ENCODE measurements around the gene RALA. TPM values are rescaled to one million over a fixed set of nuclear protein-coding genes. Genes with fewer than 3 reads are reported as not detected.
A peak's percentile ranks its signal among the peaks of the same experiment; 100 is the strongest.
"Not testable (repeated sequence)": the region's sequence is repeated elsewhere in the genome, so short reads cannot be mapped to it uniquely, and the experiment has no call there.

RALA gene
- total and polyA plus RNA-seq, 2 donors, result 11.6 to 38.2 TPM

DNA sequence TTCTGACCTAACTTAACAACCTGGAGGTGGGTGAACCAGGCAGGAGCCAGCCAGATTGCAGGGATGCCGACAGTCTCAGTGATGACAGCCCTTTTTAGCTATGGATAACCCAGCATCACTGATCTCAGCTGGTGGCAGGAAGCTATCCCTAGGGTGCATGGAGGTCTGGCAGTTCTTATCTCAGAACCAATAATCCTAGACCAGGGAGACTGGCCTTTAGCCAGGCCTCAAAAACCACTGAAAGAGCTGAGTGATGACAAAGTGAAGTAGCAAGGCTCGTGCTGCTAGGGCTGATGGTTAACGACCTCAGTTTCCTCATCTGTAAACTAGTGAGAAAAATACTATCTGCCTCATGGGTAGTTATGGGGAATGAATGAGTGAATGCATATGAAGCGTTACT is 112.5 kb downstream of the RALA start:
- WGBS, result 61% methylated on average over 4 of the region's 4 CpGs

DNA sequence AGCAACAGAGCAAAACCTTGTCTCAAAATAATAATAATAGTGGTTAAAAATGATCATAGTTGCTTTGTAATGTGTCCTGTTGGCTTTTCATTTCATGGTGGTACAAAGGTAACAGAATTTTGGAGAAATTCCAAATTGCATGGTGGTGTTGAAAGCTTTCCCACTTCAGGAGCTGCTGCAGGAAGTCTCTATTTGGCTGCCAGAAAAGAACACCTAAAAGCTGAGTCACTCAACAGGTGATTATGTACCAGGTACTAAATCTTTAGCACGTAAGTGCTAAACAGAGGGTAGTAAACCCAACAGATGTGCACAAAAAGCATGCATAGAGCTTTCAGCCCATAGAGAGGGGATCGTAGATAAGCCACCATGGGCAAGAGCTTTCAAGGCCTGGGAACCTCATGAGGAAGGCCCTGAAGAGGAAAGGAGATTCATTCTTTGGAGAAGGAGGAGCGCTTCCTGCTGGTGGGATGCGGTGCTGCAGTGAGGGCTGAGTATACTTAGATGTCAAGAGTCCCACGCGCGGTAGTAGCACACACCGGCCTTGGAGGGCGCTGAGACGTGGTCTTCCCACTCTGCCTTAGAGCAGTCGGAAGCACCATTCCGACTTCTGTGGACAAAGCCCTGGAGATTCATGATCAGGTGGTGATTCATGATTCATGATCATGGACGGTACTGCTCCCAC is 118.7 kb downstream of the RALA start:
- Histone ChIP-seq H3K9me3 (ENCODE audit: control insufficient read depth in 2 of 2, insufficient read depth in 1 of 2, low read length in 1 of 2) (no peaks in the 10 kb centered on the region), H3K27ac (ENCODE audit: low read depth in 1 of 2, low read length in 1 of 2) (no peak overlapping the region), H3K36me3 (ENCODE audit: control insufficient read depth in 2 of 2, insufficient read depth in 2 of 2, low read length in 1 of 2) (peaks cover 2 to 3% of the 10 kb centered on the region in 2 donors), H3K27me3 (ENCODE audit: control insufficient read depth in 2 of 2, insufficient read depth in 1 of 2, low read length in 1 of 2) (no peaks in the 10 kb centered on the region), H3K4me3 (ENCODE audit: low read length in 2 of 2) (no peak overlapping the region), H3K4me1 (ENCODE audit: control insufficient read depth in 2 of 2, insufficient read depth in 2 of 2, low read length in 2 of 2) (peaks cover 0 to under 1% of the 10 kb centered on the region in 2 donors)
- DNase-seq (ENCODE audit: low read depth in 6 of 9, low spot score in 9 of 9), result peak in 1 of 9 donors; percentile 38
- WGBS, result 97% methylated on average over 13 of the region's 13 CpGs

More for the DNA sequence above, 112.5 kb downstream of the RALA start:
- no peaks in the 10 kb centered on the region for H3K27me3 ChIP-seq (ENCODE audit: control insufficient read depth in 2 of 2, insufficient read depth in 1 of 2, low read length in 1 of 2)
- H3K27ac ChIP-seq (ENCODE audit: low read depth in 1 of 2, low read length in 1 of 2), result no peak overlapping the region
- H3K4me1 ChIP-seq (ENCODE audit: control insufficient read depth in 2 of 2, insufficient read depth in 2 of 2, low read length in 2 of 2), result peaks cover 10 to 22% of the 10 kb centered on the region in 2 donors
- no peak for DNase-seq (ENCODE audit: low read depth in 6 of 9, low spot score in 9 of 9)
- no peaks in the 10 kb centered on the region for H3K36me3 ChIP-seq (ENCODE audit: control insufficient read depth in 2 of 2, insufficient read depth in 2 of 2, low read length in 1 of 2)
- no peaks in the 10 kb centered on the region for H3K9me3 ChIP-seq (ENCODE audit: control insufficient read depth in 2 of 2, insufficient read depth in 1 of 2, low read length in 1 of 2)
- no peak overlapping the region for H3K4me3 ChIP-seq (ENCODE audit: low read length in 2 of 2)

DNA sequence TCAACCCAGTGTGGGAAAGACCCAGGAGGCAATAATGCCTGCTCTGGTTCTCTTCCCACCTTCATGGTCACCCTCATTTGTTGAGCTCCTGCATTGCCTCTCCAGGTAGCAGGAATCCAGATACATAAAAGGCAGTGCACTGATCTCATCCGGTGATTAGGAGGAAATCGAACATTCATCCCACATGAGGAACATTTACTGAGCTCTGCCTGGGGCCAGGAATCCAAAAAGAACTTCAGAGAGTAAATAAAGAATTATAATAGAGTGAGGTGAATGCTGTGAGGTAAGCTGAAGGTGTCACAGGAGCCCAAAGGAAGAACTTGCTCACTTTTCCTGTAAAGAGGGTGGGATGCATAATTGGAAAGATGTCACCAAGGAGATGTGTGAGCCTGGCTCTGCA is 121.2 kb downstream of the RALA start:
- no peak overlapping the region for H3K4me3 ChIP-seq (ENCODE audit: low read length in 2 of 2)
- WGBS, result over 99% methylated on average over 2 of the region's 2 CpGs
- no peaks in the 10 kb centered on the region for H3K4me1 ChIP-seq (ENCODE audit: control insufficient read depth in 2 of 2, insufficient read depth in 2 of 2, low read length in 2 of 2)
- no peak overlapping the region for H3K27ac ChIP-seq (ENCODE audit: low read depth in 1 of 2, low read length in 1 of 2)
- H3K9me3 ChIP-seq (ENCODE audit: control insufficient read depth in 2 of 2, insufficient read depth in 1 of 2, low read length in 1 of 2), result no peaks in the 10 kb centered on the region
- no peaks in the 10 kb centered on the region for H3K27me3 ChIP-seq (ENCODE audit: control insufficient read depth in 2 of 2, insufficient read depth in 1 of 2, low read length in 1 of 2)
- DNase-seq (ENCODE audit: low read depth in 6 of 9, low spot score in 9 of 9), result no peak
- H3K36me3 ChIP-seq (ENCODE audit: control insufficient read depth in 2 of 2, insufficient read depth in 2 of 2, low read length in 1 of 2), result peaks cover 2 to 3% of the 10 kb centered on the region in 2 donors

DNA sequence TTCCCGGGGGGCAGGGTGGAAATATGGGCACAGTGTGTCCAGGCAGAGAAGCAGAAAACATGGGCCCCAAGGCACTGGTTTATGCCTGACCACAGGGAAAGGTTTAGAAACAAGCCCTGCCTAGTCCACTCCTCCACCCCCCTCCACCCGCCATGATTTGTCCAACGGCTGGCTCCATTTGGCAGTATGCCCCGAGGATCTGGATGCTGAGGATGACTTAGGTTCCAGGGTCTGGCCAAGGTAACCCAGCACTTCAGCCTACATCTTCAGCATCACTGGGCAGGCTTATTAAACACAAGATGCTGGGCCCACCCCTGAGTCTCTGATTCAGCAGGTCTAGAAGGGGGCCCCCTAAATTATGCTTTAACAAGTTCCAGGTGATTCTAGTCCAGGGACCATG is 121.9 kb downstream of the RALA start:
- no peak overlapping the region for H3K27ac ChIP-seq (ENCODE audit: low read depth in 1 of 2, low read length in 1 of 2)
- no peaks in the 10 kb centered on the region for H3K9me3 ChIP-seq (ENCODE audit: control insufficient read depth in 2 of 2, insufficient read depth in 1 of 2, low read length in 1 of 2)
- 94% methylated on average over 4 of the region's 4 CpGs for WGBS
- no peak overlapping the region for H3K4me3 ChIP-seq (ENCODE audit: low read length in 2 of 2)
- H3K4me1 ChIP-seq (ENCODE audit: control insufficient read depth in 2 of 2, insufficient read depth in 2 of 2, low read length in 2 of 2), result no peaks in the 10 kb centered on the region
- no peaks in the 10 kb centered on the region for H3K27me3 ChIP-seq (ENCODE audit: control insufficient read depth in 2 of 2, insufficient read depth in 1 of 2, low read length in 1 of 2)
- DNase-seq (ENCODE audit: low read depth in 6 of 9, low spot score in 9 of 9), result no peak
- H3K36me3 ChIP-seq (ENCODE audit: control insufficient read depth in 2 of 2, insufficient read depth in 2 of 2, low read length in 1 of 2), result peaks cover 2 to 3% of the 10 kb centered on the region in 2 donors

DNA sequence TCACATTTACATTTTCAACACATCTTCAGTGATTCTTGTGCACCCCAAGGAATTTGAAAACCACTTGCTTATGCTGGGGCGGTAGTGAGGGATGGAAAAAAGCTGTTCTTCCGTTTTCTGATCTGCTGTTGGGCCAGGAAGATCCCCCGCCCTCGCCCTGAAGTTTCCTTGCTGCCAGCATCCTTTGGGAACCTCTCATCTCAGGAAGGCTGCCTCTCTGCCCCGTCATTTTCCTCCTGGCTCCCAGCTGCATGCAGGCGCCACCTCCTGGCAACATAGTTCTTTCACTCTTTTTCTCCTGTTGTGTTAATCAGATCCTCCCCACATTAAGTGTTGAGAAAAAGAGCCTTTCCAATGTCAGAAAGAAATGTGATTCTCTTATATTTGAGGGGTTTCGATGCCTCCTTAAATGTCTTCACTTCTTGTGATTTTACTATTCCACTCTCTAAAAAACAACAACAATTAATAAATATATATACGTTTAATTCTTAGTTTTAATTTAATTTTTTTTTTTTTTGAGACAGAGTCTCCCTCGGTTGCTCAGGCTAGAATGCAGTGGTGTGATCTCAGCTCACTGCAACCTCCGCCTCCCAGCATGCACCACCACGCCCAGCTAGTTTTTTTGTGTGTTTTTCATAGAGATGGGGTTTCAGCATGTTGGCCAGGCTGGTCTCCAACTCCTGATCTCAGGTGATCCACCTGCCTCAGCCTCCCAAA is 122.9 kb downstream of the RALA start:
- no peak overlapping the region for H3K27ac ChIP-seq (ENCODE audit: low read depth in 1 of 2, low read length in 1 of 2)
- no peak overlapping the region for H3K4me3 ChIP-seq (ENCODE audit: low read length in 2 of 2)
- DNase-seq (ENCODE audit: low read depth in 6 of 9, low spot score in 9 of 9), result peak in 7 of 9 donors; percentile 38 to 70 (median 45)
- no peaks in the 10 kb centered on the region for H3K9me3 ChIP-seq (ENCODE audit: control insufficient read depth in 2 of 2, insufficient read depth in 1 of 2, low read length in 1 of 2)
- no peaks in the 10 kb centered on the region for H3K4me1 ChIP-seq (ENCODE audit: control insufficient read depth in 2 of 2, insufficient read depth in 2 of 2, low read length in 2 of 2)
- 47% methylated on average over 11 of the region's 11 CpGs for WGBS
- H3K36me3 ChIP-seq (ENCODE audit: control insufficient read depth in 2 of 2, insufficient read depth in 2 of 2, low read length in 1 of 2), result peaks cover 2 to 3% of the 10 kb centered on the region in 2 donors
- H3K27me3 ChIP-seq (ENCODE audit: control insufficient read depth in 2 of 2, insufficient read depth in 1 of 2, low read length in 1 of 2), result no peaks in the 10 kb centered on the region

DNA sequence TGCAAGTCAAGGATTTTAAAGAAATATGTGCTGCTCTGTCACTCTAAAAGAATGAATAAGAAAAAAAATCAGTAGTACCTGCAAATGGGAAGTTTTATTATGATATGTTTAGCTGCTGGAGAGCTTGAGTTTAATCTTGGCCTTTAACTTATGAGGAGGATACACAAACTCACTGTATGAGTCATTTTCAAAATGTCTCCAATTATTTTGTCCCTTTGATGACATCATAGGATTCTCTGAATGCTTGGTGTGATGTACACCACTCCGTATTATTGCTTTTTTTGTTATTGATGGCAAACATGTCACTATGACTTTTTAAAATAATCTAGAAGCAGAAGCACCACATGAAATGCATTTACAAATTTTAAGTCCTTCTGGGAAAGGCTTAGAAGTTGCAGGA is 125.8 kb downstream of the RALA start:
- H3K4me1 ChIP-seq (ENCODE audit: control insufficient read depth in 2 of 2, insufficient read depth in 2 of 2, low read length in 2 of 2), result no peaks in the 10 kb centered on the region
- H3K9me3 ChIP-seq (ENCODE audit: control insufficient read depth in 2 of 2, insufficient read depth in 1 of 2, low read length in 1 of 2), result peaks cover 0 to 8% of the 10 kb centered on the region in 2 donors
- H3K36me3 ChIP-seq (ENCODE audit: control insufficient read depth in 2 of 2, insufficient read depth in 2 of 2, low read length in 1 of 2), result no peaks in the 10 kb centered on the region
- no peak overlapping the region for H3K27ac ChIP-seq (ENCODE audit: low read depth in 1 of 2, low read length in 1 of 2)
- H3K27me3 ChIP-seq (ENCODE audit: control insufficient read depth in 2 of 2, insufficient read depth in 1 of 2, low read length in 1 of 2), result no peaks in the 10 kb centered on the region
- 95% methylated on average over 1 of the region's 1 CpG for WGBS
- H3K4me3 ChIP-seq (ENCODE audit: low read length in 2 of 2), result no peak overlapping the region
- DNase-seq (ENCODE audit: low read depth in 6 of 9, low spot score in 9 of 9), result no peak

DNA sequence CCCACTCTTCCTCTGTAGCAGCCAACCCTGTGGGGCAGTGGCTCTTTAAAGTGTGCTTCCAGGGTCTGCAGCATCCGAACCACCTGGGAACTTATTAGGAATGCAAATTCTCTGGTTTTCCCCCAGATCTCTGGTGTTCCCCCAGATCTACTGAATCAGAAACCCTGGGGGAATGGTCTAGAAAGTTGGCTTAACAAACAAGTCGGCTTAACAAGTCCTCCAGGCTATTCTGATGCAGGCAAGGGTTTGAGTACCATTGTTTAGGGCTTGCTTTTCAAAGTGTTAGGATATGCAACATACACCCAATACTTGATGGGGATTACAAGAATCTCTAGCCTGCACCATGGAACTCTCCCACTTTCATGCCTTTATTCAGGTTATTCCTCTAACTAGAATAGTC is 126.3 kb downstream of the RALA start:
- H3K4me1 ChIP-seq (ENCODE audit: control insufficient read depth in 2 of 2, insufficient read depth in 2 of 2, low read length in 2 of 2), result no peaks in the 10 kb centered on the region
- H3K36me3 ChIP-seq (ENCODE audit: control insufficient read depth in 2 of 2, insufficient read depth in 2 of 2, low read length in 1 of 2), result no peaks in the 10 kb centered on the region
- H3K27me3 ChIP-seq (ENCODE audit: control insufficient read depth in 2 of 2, insufficient read depth in 1 of 2, low read length in 1 of 2), result no peaks in the 10 kb centered on the region
- H3K4me3 ChIP-seq (ENCODE audit: low read length in 2 of 2), result no peak overlapping the region
- peaks cover 0 to 8% of the 10 kb centered on the region in 2 donors for H3K9me3 ChIP-seq (ENCODE audit: control insufficient read depth in 2 of 2, insufficient read depth in 1 of 2, low read length in 1 of 2)
- WGBS, result 98% methylated on average over 2 of the region's 2 CpGs
- H3K27ac ChIP-seq (ENCODE audit: low read depth in 1 of 2, low read length in 1 of 2), result no peak overlapping the region
- no peak for DNase-seq (ENCODE audit: low read depth in 6 of 9, low spot score in 9 of 9)

DNA sequence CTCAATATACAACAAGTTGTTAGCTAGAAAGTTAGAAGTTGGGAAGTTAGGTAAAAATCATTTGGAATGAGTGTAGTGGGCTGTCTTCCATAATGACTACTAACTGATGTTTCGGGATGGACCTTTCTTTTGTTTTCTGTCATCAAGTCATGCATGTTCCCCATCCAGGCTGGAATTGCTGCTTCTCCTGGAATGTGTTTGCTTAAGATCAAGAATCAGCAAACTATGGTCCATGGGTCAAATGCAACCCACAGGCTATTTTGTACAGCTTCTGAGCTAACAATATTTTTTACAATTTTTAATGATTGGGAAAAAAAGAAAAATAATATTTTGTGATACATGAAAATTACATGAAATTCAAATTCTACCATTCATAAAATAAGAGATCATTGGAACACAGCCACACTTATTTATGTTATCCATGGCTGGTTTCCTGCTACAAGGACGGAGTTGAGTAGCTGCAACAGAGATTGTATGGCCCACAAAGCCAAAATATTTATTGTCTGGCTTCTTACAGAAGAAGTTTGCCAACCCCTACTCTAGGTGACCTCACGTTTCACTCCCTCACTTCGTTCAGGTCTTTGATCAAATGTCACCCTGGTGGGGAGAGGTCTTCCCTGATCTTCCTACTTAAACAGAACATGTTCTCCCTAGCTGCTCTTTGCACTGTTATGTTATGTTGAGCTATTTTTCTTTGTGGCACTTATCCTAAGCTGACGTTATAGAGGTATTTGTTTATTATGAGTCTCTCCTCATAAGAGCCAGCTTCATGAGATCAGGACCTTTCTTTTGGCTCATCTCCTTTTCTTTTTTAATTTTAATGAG is 127.1 kb downstream of the RALA start:
- Histone ChIP-seq H3K4me1 (ENCODE audit: control insufficient read depth in 2 of 2, insufficient read depth in 2 of 2, low read length in 2 of 2) (no peaks in the 10 kb centered on the region), H3K27ac (ENCODE audit: low read depth in 1 of 2, low read length in 1 of 2) (no peak overlapping the region), H3K27me3 (ENCODE audit: control insufficient read depth in 2 of 2, insufficient read depth in 1 of 2, low read length in 1 of 2) (no peaks in the 10 kb centered on the region), H3K36me3 (ENCODE audit: control insufficient read depth in 2 of 2, insufficient read depth in 2 of 2, low read length in 1 of 2) (no peaks in the 10 kb centered on the region), H3K9me3 (ENCODE audit: control insufficient read depth in 2 of 2, insufficient read depth in 1 of 2, low read length in 1 of 2) (peaks cover 0 to 8% of the 10 kb centered on the region in 2 donors), H3K4me3 (ENCODE audit: low read length in 2 of 2) (no peak overlapping the region)
- no peak for DNase-seq (ENCODE audit: low read depth in 6 of 9, low spot score in 9 of 9)
- 98% methylated on average over 5 of the region's 5 CpGs for WGBS

DNA sequence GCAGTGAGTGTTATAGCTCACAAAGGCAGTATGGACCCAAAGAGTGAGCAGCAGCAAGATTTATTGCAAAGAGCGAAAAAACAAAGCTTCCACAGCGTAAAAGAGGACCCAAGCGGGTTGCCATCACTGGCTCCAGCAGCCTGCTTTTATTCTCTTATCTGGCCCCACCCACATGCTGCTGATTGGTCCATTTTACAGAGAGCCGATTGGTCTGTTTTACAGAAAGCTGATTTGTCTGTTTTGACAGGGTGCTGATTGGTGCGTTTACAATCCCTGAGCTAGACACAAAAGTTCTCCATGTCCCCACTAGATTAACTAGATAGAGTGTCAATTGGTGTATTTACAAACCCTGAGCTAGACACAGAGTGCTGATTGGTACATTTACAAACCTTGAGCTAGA is 129.9 kb downstream of the RALA start:
- DNase-seq (ENCODE audit: low read depth in 6 of 9, low spot score in 9 of 9); H3K4me3 ChIP-seq (ENCODE audit: low read length in 2 of 2); H3K36me3 ChIP-seq (ENCODE audit: control insufficient read depth in 2 of 2, insufficient read depth in 2 of 2, low read length in 1 of 2); H3K4me1 ChIP-seq (ENCODE audit: control insufficient read depth in 2 of 2, insufficient read depth in 2 of 2, low read length in 2 of 2); H3K9me3 ChIP-seq (ENCODE audit: control insufficient read depth in 2 of 2, insufficient read depth in 1 of 2, low read length in 1 of 2); H3K27me3 ChIP-seq (ENCODE audit: control insufficient read depth in 2 of 2, insufficient read depth in 1 of 2, low read length in 1 of 2); H3K27ac ChIP-seq (ENCODE audit: low read depth in 1 of 2, low read length in 1 of 2): not testable (repeated sequence)
- 98% methylated on average over 5 of the region's 5 CpGs for WGBS

Data from thymus (tissue), 11 donors.